ENCODE measurements around the gene NYAP2. TPM values are rescaled to one million over a fixed set of nuclear protein-coding genes. Genes with fewer than 3 reads are reported as not detected.

The NYAP2 gene
- total RNA-seq, 1 donor from 2014 or later: not detected

DNA sequence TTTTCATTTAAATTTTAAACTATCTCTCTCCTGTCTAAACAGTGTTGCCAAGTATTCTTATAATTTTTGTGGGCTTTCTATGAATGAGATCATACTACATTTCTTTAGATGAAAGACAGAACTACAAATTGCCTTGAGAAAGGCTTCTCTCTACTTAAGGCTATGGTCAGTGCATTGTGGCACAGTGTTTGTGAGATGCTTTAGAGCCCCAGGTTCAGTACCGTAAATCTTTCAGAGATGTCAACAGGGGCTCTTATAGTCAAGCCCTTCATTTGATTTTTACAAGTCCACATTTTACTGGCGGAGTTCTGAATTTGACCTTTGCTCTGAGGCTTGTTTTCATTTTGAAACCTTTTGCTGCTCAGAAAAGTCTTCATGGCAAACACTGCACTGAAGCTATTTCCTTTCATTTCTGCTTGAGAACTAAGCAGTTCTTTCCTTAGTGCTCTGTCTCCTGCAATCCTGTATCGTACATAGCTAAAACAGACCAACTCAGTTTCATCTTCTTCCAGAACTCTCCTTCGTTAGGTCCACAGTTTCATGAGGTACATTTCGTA, 175.2 kb downstream of the NYAP2 start:
- no peaks in the 10 kb centered on the region for H3K36me3 ChIP-seq (ENCODE audit: control insufficient read depth, insufficient read depth, low read length)
- no peaks in the 10 kb centered on the region for H3K27me3 ChIP-seq (ENCODE audit: control insufficient read depth, insufficient read depth, low read length)
- TF ChIP-seq CTCF (IDR thresholded peaks at IDR 0.05; ENCODE audit: insufficient read depth, low read length, severe bottlenecking): no peak
- DNase-seq (ENCODE audit: low read depth) (no peak), FAIRE-seq (no peak)
- no peak overlapping the region for H3K4me3 ChIP-seq (ENCODE audit: low read depth, low read length)

DNA sequence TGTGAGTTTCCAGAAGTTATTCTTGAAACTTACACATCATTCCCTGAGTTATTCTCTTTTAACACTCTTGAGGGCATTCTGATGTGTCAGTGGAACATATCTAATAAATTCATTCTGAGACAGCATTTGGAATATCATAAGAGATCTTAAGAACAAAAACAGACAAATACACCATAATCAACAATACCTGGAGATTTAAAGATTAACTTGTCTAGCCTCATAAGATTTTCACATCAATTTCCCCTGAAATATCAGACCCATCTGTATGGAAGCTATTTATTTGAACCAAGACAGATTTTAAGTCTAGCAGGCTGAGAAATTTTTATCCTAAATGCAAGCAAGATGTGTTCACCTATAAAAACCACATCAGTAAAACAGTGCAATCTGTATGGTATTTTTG, 181.6 kb downstream of the NYAP2 start:
- no peak for FAIRE-seq
- no peak for TF ChIP-seq CTCF (IDR thresholded peaks at IDR 0.05; ENCODE audit: insufficient read depth, low read length, severe bottlenecking)
- Histone ChIP-seq H3K36me3 (ENCODE audit: control insufficient read depth, insufficient read depth, low read length) (no peaks in the 10 kb centered on the region), H3K4me3 (ENCODE audit: low read depth, low read length) (no peak overlapping the region), H3K27me3 (ENCODE audit: control insufficient read depth, insufficient read depth, low read length) (no peaks in the 10 kb centered on the region)
- no peak for DNase-seq (ENCODE audit: low read depth)

GRCh38 chr2:225581906-225582305, 182.4 kb downstream of the NYAP2 start:
- no peak for TF ChIP-seq CTCF (IDR thresholded peaks at IDR 0.05; ENCODE audit: insufficient read depth, low read length, severe bottlenecking)
- FAIRE-seq: peak; percentile 7
- no peak for DNase-seq (ENCODE audit: low read depth)
- H3K36me3 ChIP-seq (ENCODE audit: control insufficient read depth, insufficient read depth, low read length): no peaks in the 10 kb centered on the region
- H3K27me3 ChIP-seq (ENCODE audit: control insufficient read depth, insufficient read depth, low read length): no peaks in the 10 kb centered on the region
- no peak overlapping the region for H3K4me3 ChIP-seq (ENCODE audit: low read depth, low read length)

DNA sequence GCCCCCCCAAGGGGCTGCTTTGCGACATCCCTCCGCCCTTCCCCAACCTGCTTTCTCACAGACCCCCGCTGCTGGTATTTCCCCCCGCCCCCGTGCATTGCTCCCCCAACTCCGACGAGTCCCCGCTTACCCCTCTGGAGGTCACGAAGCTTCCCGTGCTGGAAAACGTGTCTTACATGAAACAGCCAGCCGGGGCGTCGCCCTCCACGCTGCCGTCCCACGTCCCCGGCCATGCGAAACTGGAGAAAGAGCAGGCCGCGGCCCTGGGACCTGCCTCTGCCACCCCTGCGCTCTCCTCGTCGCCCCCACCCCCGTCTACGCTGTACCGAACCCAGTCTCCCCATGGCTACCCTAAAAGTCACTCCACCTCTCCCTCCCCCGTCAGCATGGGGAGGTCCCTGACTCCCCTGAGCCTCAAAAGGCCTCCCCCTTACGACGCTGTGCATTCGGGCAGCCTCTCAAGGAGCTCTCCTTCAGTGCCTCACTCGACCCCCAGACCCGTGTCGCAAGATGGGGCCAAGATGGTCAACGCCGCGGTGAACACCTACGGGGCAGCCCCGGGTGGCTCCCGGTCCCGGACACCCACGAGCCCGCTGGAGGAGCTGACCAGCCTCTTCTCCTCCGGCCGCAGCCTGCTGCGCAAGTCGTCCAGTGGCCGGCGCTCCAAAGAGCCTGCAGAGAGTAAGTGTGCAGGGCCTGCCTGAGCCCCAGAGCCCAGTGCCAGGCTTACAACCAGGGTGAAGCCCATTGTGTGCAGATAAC, 183.0 kb downstream of the NYAP2 start:
- no peak for FAIRE-seq
- no peak overlapping the region for H3K4me3 ChIP-seq (ENCODE audit: low read depth, low read length)
- TF ChIP-seq CTCF (IDR thresholded peaks at IDR 0.05; ENCODE audit: insufficient read depth, low read length, severe bottlenecking): no peak
- no peaks in the 10 kb centered on the region for H3K36me3 ChIP-seq (ENCODE audit: control insufficient read depth, insufficient read depth, low read length)
- DNase-seq (ENCODE audit: low read depth): no peak
- no peaks in the 10 kb centered on the region for H3K27me3 ChIP-seq (ENCODE audit: control insufficient read depth, insufficient read depth, low read length)

DNA sequence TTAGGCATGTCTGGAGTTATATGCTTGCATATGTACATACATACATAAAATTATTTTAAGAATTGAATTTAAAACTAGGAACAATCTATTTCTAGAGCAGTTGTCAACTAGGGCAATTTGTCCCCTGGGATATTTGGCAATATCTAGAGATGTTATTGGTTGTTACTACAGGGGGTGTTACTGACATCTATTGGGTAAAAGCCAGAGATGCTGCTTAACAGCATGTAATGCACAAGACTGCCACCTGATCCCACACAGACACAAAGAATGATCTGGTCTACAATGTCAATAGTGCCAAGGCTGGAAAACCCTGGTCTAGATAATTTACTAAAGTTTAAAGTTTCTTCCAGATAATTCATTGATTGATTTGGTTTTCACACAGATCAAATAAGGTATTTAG, 185.3 kb downstream of the NYAP2 start:
- no peaks in the 10 kb centered on the region for H3K36me3 ChIP-seq (ENCODE audit: control insufficient read depth, insufficient read depth, low read length)
- no peak for TF ChIP-seq CTCF (IDR thresholded peaks at IDR 0.05; ENCODE audit: insufficient read depth, low read length, severe bottlenecking)
- FAIRE-seq (no peak), DNase-seq (ENCODE audit: low read depth) (no peak)
- no peaks in the 10 kb centered on the region for H3K27me3 ChIP-seq (ENCODE audit: control insufficient read depth, insufficient read depth, low read length)
- H3K4me3 ChIP-seq (ENCODE audit: low read depth, low read length): no peak overlapping the region

All from bronchial epithelial cell (primary cell).